ENCODE data around the gene TSPEAR. TPM values are rescaled to one million over a fixed set of nuclear protein-coding genes. Genes with fewer than 3 reads are reported as not detected.

The TSPEAR gene
- total RNA-seq, 6 experiments from 2014 or later = not detected

DNA sequence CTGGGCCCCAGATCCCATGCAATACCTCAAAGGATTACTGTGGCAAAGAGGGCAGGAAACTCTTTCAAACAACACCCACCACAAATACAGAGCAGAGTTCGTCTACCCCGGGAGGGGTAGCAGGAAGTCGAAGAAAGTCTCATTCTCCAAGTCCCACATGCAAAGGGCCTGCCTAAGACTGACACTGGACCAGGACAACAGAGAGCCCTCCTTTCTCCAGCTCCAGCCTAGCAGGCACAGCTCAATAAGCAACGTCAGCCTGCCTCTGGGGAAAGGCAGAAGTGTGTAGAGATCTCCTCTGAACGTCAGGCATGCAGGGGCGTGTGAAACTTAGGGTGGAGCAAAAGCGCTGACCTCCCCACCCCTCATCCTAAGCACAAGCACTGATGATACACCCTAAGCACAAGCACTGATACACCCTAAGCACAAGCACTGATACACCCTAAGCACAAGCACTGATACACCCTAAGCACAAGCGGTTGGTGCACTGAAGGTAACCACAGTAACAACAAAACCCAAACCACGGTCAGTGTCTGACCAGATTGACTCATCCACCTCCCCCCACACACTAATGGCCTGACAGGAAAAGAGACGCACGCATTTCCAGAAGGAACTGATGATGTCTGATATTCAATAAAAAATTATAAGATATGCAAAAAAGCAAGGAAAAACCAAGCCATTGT is 52.3 kb downstream of the TSPEAR start:
- Mint-ChIP-seq H3K36me3 (ENCODE audit: low read depth) (no peaks in the 10 kb centered on the region), H3K27ac (no peak overlapping the region), H3K4me1 (ENCODE audit: low read depth) (no peaks in the 10 kb centered on the region), H3K9me3 (peaks cover 24% of the 10 kb centered on the region; the same call in 1 of the 2 replicates), H3K4me3 (no peak overlapping the region), H3K27me3 (ENCODE audit: insufficient read depth) (peaks cover 15% of the 10 kb centered on the region)
- DNase-seq = no peak
- TF ChIP-seq CTCF (IDR thresholded peaks at IDR 0.05) = no peak

GRCh38 chr21:44658541-44658910 is 52.8 kb downstream of the TSPEAR start:
- TF ChIP-seq CTCF (IDR thresholded peaks at IDR 0.05) = no peak
- no peaks in the 10 kb centered on the region for H3K4me1 Mint-ChIP-seq (ENCODE audit: low read depth)
- no peak overlapping the region for H3K4me3 Mint-ChIP-seq
- peaks cover 20% of the 10 kb centered on the region for H3K27me3 Mint-ChIP-seq (ENCODE audit: insufficient read depth)
- peaks cover 27% of the 10 kb centered on the region; the same call in 1 of the 2 replicates for H3K9me3 Mint-ChIP-seq
- H3K36me3 Mint-ChIP-seq (ENCODE audit: low read depth) = no peaks in the 10 kb centered on the region
- DNase-seq = no peak
- no peak overlapping the region for H3K27ac Mint-ChIP-seq

- H3K27ac Mint-ChIP-seq = no peak within 1 kb of the TSS
- no peak within 1 kb of the TSS for H3K4me3 Mint-ChIP-seq
- peaks cover 31% of the 10 kb centered on the region; the same call in 1 of the 2 replicates for H3K9me3 Mint-ChIP-seq
- peaks cover 21% of the 10 kb centered on the region for H3K27me3 Mint-ChIP-seq (ENCODE audit: insufficient read depth)
- TF ChIP-seq CTCF (IDR thresholded peaks at IDR 0.05) = no peak
- H3K36me3 Mint-ChIP-seq (ENCODE audit: low read depth) = no peaks in the 10 kb centered on the region
- DNase-seq = no peak
- H3K4me1 Mint-ChIP-seq (ENCODE audit: low read depth) = no peaks in the 10 kb centered on the region
Observed at GRCh38 chr21:44657635-44658540, 53.5 kb downstream of the TSPEAR start, which contains the start of gene KRTAP12-3. TSS of gene KRTAP12-3 (plus strand) at chr21:44657932. CDS start at chr21:44657980, 48 bp downstream.

DNA sequence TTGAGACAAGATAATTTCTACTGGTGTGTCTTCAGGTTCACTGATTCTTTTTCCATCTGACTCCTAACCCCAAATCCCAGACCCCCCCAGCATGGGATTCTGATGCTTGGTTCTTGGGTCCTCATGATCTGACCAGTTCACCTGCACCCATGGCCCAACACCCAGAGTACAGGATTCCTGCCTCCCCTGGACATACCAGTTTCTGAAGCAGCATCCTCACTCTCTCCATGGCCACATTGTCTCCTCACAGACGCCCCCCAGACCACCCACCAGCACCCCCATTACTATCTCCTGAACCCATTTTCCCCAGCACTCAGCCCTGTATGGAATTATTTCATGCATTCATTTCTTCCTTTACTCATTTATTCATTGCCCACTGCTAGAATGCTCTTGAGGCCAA is 54.5 kb downstream of the TSPEAR start:
- Mint-ChIP-seq H3K4me3 (no peak overlapping the region), H3K9me3 (peaks cover 37% of the 10 kb centered on the region; the same call in 1 of the 2 replicates), H3K36me3 (ENCODE audit: low read depth) (no peaks in the 10 kb centered on the region), H3K27me3 (ENCODE audit: insufficient read depth) (peaks cover 21% of the 10 kb centered on the region), H3K27ac (no peak overlapping the region), H3K4me1 (ENCODE audit: low read depth) (no peaks in the 10 kb centered on the region)
- TF ChIP-seq CTCF (IDR thresholded peaks at IDR 0.05) = no peak
- DNase-seq = no peak

DNA sequence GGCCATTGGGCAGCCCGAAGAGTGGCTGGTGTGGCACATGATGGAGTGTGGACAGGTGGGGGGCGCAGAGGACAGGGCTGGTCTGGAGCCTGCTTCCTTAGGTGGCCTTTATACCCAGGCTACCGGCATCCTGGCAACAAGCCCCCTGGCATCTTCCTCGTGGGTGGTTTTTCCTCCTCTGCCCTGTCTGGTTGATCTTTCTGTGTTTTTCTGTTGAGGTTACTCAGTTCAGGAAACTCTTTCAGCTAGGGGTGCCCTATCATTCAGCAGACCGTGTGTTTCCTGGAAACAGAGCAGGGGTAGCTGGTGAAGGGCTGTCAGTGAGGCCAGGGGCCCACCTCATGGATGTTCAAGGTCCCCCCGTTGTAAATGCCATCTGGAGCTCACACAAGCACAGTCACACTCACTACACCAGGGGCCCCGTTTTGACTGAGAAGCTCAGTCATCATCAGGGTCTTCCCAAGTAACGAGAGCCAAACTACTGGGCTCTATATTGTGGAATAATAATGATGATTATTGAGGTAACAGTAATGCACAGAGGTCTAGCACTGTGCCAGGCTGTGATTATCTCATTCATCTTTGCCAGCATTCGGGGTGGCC is 56.7 kb downstream of the TSPEAR start, which contains the start of gene KRTAP12-4:
TSS of gene KRTAP12-4 (minus strand) at position 84 of the 600 bp plus-strand sequence. CDS start at position 39, 45 bp downstream.
- DNase-seq = no peak
- Mint-ChIP-seq H3K36me3 (ENCODE audit: low read depth) (no peaks in the 10 kb centered on the region), H3K27me3 (ENCODE audit: insufficient read depth) (peaks cover 23% of the 10 kb centered on the region), H3K27ac (no peak within 1 kb of the TSS), H3K4me1 (ENCODE audit: low read depth) (no peaks in the 10 kb centered on the region), H3K4me3 (no peak within 1 kb of the TSS), H3K9me3 (peaks cover 41% of the 10 kb centered on the region; the same call in 1 of the 2 replicates)
- TF ChIP-seq CTCF (IDR thresholded peaks at IDR 0.05) = no peak
